HG02973 (cell line): ENCODE measurements around the gene MYBL2.
"Not testable (repeated sequence)": the region's sequence is repeated elsewhere in the genome, so short reads cannot be mapped to it uniquely, and the experiment has no call there.

ENCODE experiments used
- ATAC-seq: cut with Tn5 transposase; IDR thresholded peaks from one replicate; pipeline ENCODE4 v1.9.1; 2021; ENCODE audit warnings: moderate library complexity; ENCODE audit not compliant: unreplicated experiment

Gene MYBL2

GRCh38 chr20:43666376-43667328 is at the start of gene MYBL2:
Gene MYBL2 (plus strand): TSS chr20:43667114. CDS start chr20:43667284, 170 bp downstream.
- ATAC-seq: peak; percentile 61

GRCh38 chr20:43631598-43631997 is 35.3 kb upstream of the MYBL2 start:
- ATAC-seq: no peak

- ATAC-seq: no peak
Measured at GRCh38 chr20:43636429-43636828, 30.5 kb upstream of the MYBL2 start.

- no peak for ATAC-seq
Measured at GRCh38 chr20:43642548-43642947, 24.4 kb upstream of the MYBL2 start.

- ATAC-seq: no peak
Measured at GRCh38 chr20:43650997-43651525, 15.9 kb upstream of the MYBL2 start.

- not testable (repeated sequence) for ATAC-seq
Measured at GRCh38 chr20:43651650-43652184, 15.2 kb upstream of the MYBL2 start.

- no peak for ATAC-seq
Measured at GRCh38 chr20:43653966-43654365, 12.9 kb upstream of the MYBL2 start.

- ATAC-seq: not testable (repeated sequence)
Measured at GRCh38 chr20:43655176-43655575, 11.7 kb upstream of the MYBL2 start.

- no peak for ATAC-seq
Measured at GRCh38 chr20:43655937-43656336, 11.0 kb upstream of the MYBL2 start.

GRCh38 chr20:43658069-43658722 is 8.7 kb upstream of the MYBL2 start:
- peak; percentile 2 for ATAC-seq

- ATAC-seq: no peak
Measured at GRCh38 chr20:43658723-43659419, 8.0 kb upstream of the MYBL2 start.

GRCh38 chr20:43662943-43663655 is 3.8 kb upstream of the MYBL2 start:
- ATAC-seq: no peak

GRCh38 chr20:43665466-43666176 is 1.3 kb upstream of the MYBL2 start:
- no peak for ATAC-seq

GRCh38 chr20:43667341-43668132 is 623 bp downstream of the MYBL2 start:
- ATAC-seq: peak; percentile 27

- ATAC-seq: no peak
Measured at GRCh38 chr20:43669332-43669731, 2.4 kb downstream of the MYBL2 start.

GRCh38 chr20:43670423-43670822 is 3.5 kb downstream of the MYBL2 start:
- ATAC-seq: no peak

GRCh38 chr20:43676368-43676767 is 9.5 kb downstream of the MYBL2 start:
- ATAC-seq: no peak

GRCh38 chr20:43680981-43681380 is 14.1 kb downstream of the MYBL2 start:
- peak; percentile 9 for ATAC-seq

- peak; percentile 25 for ATAC-seq
Measured at GRCh38 chr20:43681468-43681942, 14.6 kb downstream of the MYBL2 start.
